ENCODE data around the gene NFX1. TPM values are rescaled to one million over a fixed set of nuclear protein-coding genes. Genes with fewer than 3 reads are reported as not detected.

Gene NFX1
- total RNA-seq, result 10 to 100 TPM; 37.5 to 37.8 TPM

DNA sequence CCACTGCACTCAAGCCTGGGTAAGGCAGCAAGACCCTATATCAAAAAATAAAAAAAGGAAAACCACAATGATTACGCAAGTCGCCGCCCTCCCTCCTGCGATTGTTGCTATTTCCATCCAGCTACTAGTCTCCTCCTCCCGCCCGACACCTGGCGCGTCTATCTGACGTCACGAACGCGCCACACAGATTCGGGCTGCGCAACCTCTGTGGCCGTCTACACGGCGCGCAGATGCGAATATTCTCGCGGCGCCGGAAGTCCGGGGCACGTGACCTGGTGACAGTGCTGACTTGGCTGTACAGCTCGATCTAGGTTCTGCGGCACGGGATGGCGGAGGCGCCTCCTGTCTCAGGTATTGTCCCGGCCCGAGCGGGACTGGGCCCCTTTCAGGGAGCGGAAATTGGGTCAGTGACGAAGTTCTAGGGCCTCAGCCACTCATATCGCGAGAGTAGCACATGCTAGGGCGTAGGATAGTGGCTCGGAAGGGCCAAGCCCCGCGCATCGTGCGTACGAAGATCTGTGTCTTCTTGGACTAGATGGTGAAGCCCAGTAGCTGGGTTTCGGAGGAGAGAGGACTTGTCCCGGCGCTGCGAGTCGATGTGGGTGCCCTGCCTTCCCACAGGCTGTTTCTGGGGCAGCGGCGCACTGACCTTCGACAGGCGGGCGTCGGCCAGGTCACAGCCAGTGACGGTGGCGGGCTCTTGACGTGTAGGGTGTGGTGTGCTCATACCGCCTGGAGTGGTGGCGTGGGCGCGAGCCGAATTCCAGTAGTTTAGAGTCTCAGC is at the start of gene NFX1:
Gene NFX1 (plus strand): TSS at position 270 of the 784 bp plus-strand sequence. CDS start 57 bp downstream, at position 327.
- peak; percentile 99 for DNase-seq
- CTCF ChIA-PET, result interaction anchor here (0.6 to 1.9 kb wide), 14 partner anchors 11 to 264 kb away, joined by 3 to 9 read pairs (median 4); partner anchors contain the start of genes B4GALT1, BAG1, CHMP5 and NOL6
- Mint-ChIP-seq H3K4me3 (peak within 1 kb of the TSS; percentile 93), H3K4me1 (peaks cover 59% of the 10 kb centered on the region), H3K27ac (peak within 1 kb of the TSS; percentile 99), H3K36me3 (ENCODE audit: low read depth) (peaks cover 50% of the 10 kb centered on the region), H3K27me3 (no peaks in the 10 kb centered on the region), H3K9me3 (no peaks in the 10 kb centered on the region)
- POLR2A ChIA-PET, result interaction anchor here (0.6 to 3.0 kb wide), 37 partner anchors 8 to 888 kb away, joined by 3 to 51 read pairs (median 5); partner anchors contain the start of genes APTX, AQP3, B4GALT1 and BAG1

DNA sequence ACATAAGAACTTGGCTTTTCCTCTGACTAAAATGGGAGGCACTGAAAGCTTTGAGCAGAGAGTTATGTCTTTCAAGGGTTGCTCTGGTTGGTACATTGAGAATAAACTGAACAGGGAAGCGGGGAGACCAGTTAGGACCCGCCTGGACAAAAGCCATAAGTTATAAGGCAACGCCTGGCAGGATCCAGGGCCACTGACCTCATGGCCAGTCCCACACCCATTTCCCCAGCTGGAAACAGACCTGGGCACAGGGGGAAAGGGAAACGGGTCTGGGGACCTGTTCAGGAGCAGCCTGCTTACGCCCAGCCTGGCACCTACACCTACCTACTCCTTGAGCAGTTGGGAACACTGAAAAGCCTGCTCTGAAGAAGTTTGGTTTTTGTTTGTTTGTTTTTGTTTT is 49.0 kb upstream of the NFX1 start:
- POLR2A ChIA-PET, result interaction anchor here (1.5 kb wide), 1 partner anchor 217 kb away, joined by 4 read pairs; the partner anchor contains the start of gene DNAJA1
- Mint-ChIP-seq H3K36me3 (ENCODE audit: low read depth) (no peaks in the 10 kb centered on the region), H3K4me1 (peaks cover 5% of the 10 kb centered on the region), H3K27ac (no peak overlapping the region), H3K9me3 (no peaks in the 10 kb centered on the region), H3K27me3 (peaks cover 9% of the 10 kb centered on the region), H3K4me3 (no peak overlapping the region)
- CTCF ChIA-PET, result interaction anchor here (1.1 to 1.9 kb wide), 2 partner anchors 10 to 15 kb away, joined by 3 to 7 read pairs; no protein-coding TSS in a partner anchor
- DNase-seq, result no peak

DNA sequence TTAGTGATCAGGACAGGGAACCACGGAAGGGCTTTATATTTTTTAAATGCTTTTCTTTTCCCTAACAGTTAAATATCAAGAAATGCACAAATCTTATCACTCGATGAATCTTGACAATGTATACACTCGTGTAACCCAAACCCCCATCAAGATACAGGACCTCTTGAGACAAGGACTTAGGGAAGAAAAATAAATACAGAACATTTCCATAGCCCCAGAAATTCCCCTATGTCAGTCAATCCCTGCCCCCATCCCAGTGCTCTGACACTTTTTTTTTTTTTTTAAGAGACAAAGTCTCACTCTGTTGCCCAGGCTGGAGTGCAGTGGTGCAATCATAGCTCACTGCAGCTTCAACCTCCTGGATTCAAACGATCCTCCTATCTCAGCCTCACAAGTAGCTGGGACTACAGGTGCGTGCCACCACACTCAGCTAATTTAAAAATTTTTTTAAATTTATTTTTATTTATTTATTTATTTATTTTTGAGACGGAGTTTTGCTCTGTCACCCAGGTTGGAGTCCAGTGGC is 47.6 kb upstream of the NFX1 start:
- Mint-ChIP-seq H3K27ac (no peak overlapping the region), H3K36me3 (ENCODE audit: low read depth) (peaks cover 5% of the 10 kb centered on the region), H3K4me3 (no peak overlapping the region), H3K27me3 (peaks cover 9% of the 10 kb centered on the region), H3K4me1 (peaks cover 5% of the 10 kb centered on the region), H3K9me3 (no peaks in the 10 kb centered on the region)
- no peak for DNase-seq
- ChIA-PET POLR2A (interaction anchor here (1.1 kb wide), 1 partner anchor 22 kb away, joined by 3 read pairs; the partner anchor contains the start of genes BAG1 and CHMP5), CTCF (interaction anchor here (1.9 kb wide), 1 partner anchor 16 kb away, joined by 7 read pairs; no protein-coding TSS in a partner anchor)

DNA sequence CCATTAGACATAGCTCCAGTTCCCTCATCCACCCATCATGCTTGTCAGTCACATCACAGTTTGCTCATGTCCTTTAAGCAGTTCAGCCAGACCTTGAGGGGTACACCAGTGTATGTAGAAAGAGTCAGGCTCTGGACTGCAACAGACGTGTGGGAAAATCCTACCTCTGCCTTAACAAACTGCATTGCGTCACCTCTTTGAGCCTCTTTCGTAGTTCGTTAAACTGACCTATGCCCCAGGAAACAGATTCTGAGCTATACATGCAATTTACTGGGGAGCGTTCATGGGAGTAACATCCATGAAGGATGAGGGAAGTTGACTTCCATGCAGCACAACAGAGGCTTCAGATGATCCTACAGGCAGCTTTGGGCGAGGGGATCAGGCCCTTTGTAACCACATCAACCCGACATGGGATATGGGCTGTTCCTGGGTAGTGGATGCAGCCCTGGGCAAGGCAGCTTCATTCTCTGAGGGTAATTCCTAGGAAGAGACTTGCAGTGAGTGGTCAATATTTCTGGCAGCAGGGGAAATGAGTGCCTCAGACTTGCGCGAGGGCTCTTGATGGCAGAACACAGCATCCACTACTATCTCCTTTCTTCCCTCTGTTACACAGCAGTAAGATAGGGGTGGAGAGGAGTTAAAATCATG is 46.1 kb upstream of the NFX1 start:
- Mint-ChIP-seq H3K36me3 (ENCODE audit: low read depth) (peaks cover 8% of the 10 kb centered on the region), H3K4me1 (peaks cover 7% of the 10 kb centered on the region), H3K27ac (no peak overlapping the region), H3K4me3 (no peak overlapping the region), H3K27me3 (peaks cover 9% of the 10 kb centered on the region), H3K9me3 (no peaks in the 10 kb centered on the region)
- CTCF ChIA-PET, result no interaction called here
- POLR2A ChIA-PET, result no interaction called here
- DNase-seq, result no peak

DNA sequence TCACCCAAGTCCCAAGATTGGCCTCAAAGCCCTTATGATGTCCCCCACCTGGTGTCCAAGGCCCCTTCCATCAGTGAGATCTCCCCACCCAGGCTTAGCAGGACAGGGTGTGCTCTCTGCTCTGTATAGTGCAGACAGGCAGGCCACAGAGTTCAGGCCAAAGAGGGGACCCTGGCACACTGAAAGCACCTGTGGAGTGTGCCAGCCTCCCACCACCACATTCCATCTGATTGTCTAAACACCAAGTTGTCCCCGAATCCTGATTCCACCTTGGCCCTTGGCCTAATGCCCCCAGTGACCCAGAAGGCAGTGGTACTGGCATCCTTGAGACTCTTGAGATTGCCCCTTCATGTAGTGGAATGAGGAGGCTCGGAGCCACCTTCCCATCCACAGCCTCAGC is 45.0 kb upstream of the NFX1 start:
- Mint-ChIP-seq H3K36me3 (ENCODE audit: low read depth) (peaks cover 8% of the 10 kb centered on the region), H3K4me3 (no peak overlapping the region), H3K9me3 (no peaks in the 10 kb centered on the region), H3K27ac (no peak overlapping the region), H3K27me3 (peaks cover 9% of the 10 kb centered on the region), H3K4me1 (peaks cover 10% of the 10 kb centered on the region)
- CTCF ChIA-PET, result no interaction called here
- DNase-seq, result no peak
- POLR2A ChIA-PET, result no interaction called here

DNA sequence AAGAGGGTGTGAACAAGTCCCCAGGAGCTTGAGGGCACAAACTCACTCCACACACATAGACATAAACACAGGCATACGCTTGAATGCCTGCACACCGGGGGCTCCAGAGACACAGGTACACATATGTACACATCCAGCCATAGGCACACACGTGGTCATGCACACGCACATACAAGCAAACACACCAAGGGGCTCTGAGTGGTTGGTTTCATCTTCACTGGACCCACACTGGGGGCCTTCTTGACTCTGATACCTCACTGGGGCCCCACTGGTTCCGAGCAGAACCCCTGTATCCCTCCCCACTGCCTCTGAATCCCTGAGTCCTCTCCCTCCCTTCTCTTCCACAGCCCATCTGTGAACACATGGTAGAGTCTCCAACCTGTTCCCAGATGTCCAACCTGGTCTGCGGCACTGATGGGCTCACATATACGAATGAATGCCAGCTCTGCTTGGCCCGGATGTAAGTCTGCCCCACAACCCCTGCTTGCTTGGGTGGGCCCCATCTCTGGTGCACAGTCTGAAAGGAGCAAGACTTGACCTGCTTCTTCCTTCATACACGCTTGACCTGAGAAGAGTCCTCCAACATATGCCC is 44.0 kb upstream of the NFX1 start:
- ChIA-PET POLR2A (interaction anchor here (0.8 kb wide), 1 partner anchor 221 kb away, joined by 3 read pairs; the partner anchor contains the start of gene DNAJA1), CTCF (no interaction called here)
- peaks cover 4% of the 10 kb centered on the region for H3K27me3 Mint-ChIP-seq
- no peaks in the 10 kb centered on the region for H3K9me3 Mint-ChIP-seq
- peaks cover 10% of the 10 kb centered on the region for H3K36me3 Mint-ChIP-seq (ENCODE audit: low read depth)
- no peak overlapping the region for H3K4me3 Mint-ChIP-seq
- no peak overlapping the region for H3K27ac Mint-ChIP-seq
- no peak for DNase-seq
- H3K4me1 Mint-ChIP-seq, result peaks cover 10% of the 10 kb centered on the region

DNA sequence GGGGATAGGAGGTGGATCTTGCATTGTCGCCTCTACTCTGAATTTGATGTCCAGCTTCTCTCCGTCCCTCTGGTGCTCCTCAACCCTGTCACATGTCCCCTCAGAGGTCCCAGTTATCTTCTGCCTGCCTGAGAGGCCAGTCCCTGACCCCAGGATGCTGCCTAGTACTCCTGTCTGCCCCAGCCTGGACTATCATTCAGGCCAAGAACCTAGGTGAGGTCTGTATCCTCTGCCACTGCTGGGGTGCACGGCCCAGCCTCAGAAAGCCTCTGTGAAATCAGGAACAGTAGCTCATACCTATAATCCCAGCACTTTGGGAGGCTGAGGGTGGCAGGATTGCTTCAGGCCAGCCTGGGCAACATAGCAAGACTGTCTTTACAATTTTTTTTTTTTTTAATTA is 41.7 kb upstream of the NFX1 start:
- no peaks in the 10 kb centered on the region for H3K9me3 Mint-ChIP-seq
- peaks cover 21% of the 10 kb centered on the region for H3K36me3 Mint-ChIP-seq (ENCODE audit: low read depth)
- H3K4me3 Mint-ChIP-seq, result no peak overlapping the region
- H3K27me3 Mint-ChIP-seq, result no peaks in the 10 kb centered on the region
- ChIA-PET POLR2A (interaction anchor here (0.9 to 1.9 kb wide), 2 partner anchors 10 to 16 kb away, joined by 3 to 6 read pairs; partner anchors contain the start of genes BAG1 and CHMP5), CTCF (interaction anchor here (0.6 kb wide), 1 partner anchor 1182 kb away, joined by 5 read pairs; no protein-coding TSS in a partner anchor)
- peaks cover 8% of the 10 kb centered on the region for H3K4me1 Mint-ChIP-seq
- DNase-seq, result no peak
- no peak overlapping the region for H3K27ac Mint-ChIP-seq

DNA sequence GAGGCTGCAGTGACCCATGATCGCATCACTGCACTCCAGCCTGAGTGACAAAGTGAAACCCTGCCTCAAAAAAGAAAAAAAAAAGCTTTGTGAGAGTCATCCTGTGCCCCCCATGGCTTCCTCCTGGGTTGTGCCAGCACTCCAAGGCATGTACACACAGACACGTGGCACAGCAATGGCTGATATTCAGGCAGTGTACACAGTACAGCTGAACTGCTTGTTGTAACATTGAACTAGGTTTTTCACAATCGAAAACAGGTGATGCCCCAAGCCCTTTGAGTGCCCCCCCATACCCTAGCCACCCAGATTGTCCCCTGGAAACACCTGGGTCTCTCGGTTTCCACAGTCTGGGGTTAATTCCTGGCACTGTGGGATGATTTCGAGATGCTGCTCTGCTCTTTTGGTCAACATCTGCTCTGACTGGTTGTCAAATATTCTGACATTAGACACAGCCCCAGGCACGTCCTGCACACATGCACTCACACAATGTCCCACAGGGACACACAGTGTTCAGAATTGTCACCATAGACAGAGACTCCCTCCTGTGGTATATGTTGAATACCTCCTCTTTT is 41.1 kb upstream of the NFX1 start:
- DNase-seq, result no peak
- Mint-ChIP-seq H3K4me3 (no peak overlapping the region), H3K4me1 (peaks cover 5% of the 10 kb centered on the region), H3K9me3 (no peaks in the 10 kb centered on the region), H3K27ac (no peak overlapping the region), H3K36me3 (ENCODE audit: low read depth) (peaks cover 23% of the 10 kb centered on the region), H3K27me3 (no peaks in the 10 kb centered on the region)
- ChIA-PET CTCF (interaction anchor here (0.6 kb wide), 1 partner anchor 1181 kb away, joined by 5 read pairs; no protein-coding TSS in a partner anchor), POLR2A (interaction anchor here (0.9 to 1.9 kb wide), 2 partner anchors 9 to 15 kb away, joined by 3 to 6 read pairs; partner anchors contain the start of genes BAG1 and CHMP5)

DNA sequence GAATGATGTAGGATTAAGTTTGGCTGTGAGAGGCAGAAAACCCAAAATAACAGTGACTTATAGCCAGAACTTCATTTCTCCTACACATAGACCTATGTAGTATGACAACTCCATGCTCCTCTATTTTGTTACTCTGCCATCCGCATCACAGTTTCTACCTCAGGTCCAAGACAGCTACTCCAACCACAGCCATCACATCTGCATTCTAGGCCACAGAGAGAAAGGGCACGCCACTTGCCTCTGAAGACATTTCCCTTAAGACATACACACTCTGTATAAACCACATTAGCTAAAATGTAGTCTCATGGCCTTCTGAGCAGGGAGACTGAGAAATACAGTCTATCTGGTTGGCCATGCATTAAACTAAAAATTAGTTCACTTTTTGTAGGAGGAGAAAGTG is 40.3 kb upstream of the NFX1 start:
- H3K27me3 Mint-ChIP-seq, result no peaks in the 10 kb centered on the region
- ChIA-PET CTCF (no interaction called here), POLR2A (no interaction called here)
- no peak for DNase-seq
- no peak overlapping the region for H3K4me3 Mint-ChIP-seq
- H3K27ac Mint-ChIP-seq, result no peak overlapping the region
- H3K9me3 Mint-ChIP-seq, result no peaks in the 10 kb centered on the region
- H3K4me1 Mint-ChIP-seq, result peaks cover 5% of the 10 kb centered on the region
- peaks cover 30% of the 10 kb centered on the region for H3K36me3 Mint-ChIP-seq (ENCODE audit: low read depth)

DNA sequence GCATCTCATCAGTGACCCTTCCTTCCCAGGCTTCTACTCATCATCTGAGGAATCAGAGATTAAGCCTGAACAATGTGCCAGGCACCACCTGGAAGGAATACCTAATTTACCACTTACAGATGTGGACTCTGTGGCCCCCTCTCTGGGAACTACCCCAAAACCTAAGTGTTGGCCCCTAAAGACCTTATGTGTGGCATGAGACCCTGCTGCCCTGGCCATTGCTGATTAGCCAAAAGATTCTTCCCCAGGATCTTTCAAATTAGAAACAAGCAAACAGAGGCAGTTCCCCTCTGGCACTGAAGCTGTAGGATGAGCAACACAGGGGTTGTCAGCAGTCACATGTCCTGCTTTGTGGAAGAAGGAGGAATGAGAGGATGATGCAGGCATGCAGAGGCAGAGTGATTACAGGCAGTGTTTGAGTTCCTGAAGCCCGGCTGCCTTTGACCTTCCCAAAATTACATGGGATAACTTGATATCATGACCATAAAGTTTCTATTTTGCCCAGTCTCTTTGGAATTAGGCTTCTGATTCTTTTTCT is 39.8 kb upstream of the NFX1 start:
- no peaks in the 10 kb centered on the region for H3K9me3 Mint-ChIP-seq
- peaks cover 5% of the 10 kb centered on the region for H3K4me1 Mint-ChIP-seq
- no peaks in the 10 kb centered on the region for H3K27me3 Mint-ChIP-seq
- DNase-seq, result no peak
- peaks cover 30% of the 10 kb centered on the region for H3K36me3 Mint-ChIP-seq (ENCODE audit: low read depth)
- ChIA-PET CTCF (no interaction called here), POLR2A (no interaction called here)
- no peak overlapping the region for H3K4me3 Mint-ChIP-seq
- peak overlapping the region; percentile 33 for H3K27ac Mint-ChIP-seq

DNA sequence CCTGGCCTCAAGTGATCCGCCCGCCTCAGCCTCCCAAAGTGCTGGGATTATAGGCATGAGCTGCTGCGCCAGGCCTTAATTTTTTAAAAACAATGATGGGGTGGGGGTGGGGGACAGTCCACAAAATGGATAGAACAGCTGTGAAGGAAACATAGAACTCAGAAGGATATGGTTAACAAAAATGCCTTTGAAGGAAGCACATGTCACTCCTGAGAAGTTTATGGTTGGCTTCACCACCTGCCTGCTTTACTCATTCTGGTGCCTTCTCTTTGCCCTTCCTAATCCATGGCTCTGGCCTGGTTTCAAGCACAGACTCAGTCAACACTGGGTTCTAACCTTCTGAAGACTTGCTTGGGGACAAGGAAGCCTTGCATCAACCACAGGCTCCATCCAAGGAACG is 36.1 kb upstream of the NFX1 start:
- peaks cover 53% of the 10 kb centered on the region for H3K36me3 Mint-ChIP-seq (ENCODE audit: low read depth)
- ChIA-PET CTCF (interaction anchor here (0.7 kb wide), 1 partner anchor 80 kb away, joined by 3 read pairs; no protein-coding TSS in a partner anchor), POLR2A (no interaction called here)
- peaks cover 7% of the 10 kb centered on the region for H3K4me1 Mint-ChIP-seq
- no peaks in the 10 kb centered on the region for H3K27me3 Mint-ChIP-seq
- no peak overlapping the region for H3K27ac Mint-ChIP-seq
- H3K4me3 Mint-ChIP-seq, result no peak overlapping the region
- no peaks in the 10 kb centered on the region for H3K9me3 Mint-ChIP-seq
- DNase-seq, result no peak

DNA sequence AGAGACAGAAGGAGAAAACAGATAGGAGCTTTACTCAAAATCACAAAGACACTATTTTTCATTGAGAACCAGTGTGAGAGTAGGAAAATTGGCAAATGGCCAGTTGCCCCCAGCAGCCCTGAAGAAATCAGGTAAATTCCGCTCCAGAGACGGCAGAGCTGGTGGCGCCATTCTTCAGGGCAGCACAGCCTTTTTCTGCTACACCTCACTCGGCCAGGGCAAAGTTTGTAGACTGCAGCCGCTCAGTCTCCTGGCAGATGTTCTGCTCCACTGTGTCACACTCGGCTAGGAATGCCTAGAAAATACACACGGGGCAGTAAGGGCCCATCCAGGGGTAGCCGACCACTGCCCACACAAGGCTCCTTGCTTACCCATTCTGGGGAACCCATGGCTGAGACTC is 35.3 kb upstream of the NFX1 start:
- ChIA-PET POLR2A (interaction anchor here (0.9 kb wide), 1 partner anchor 10 kb away, joined by 3 read pairs; the partner anchor contains the start of genes BAG1 and CHMP5), CTCF (no interaction called here)
- H3K27me3 Mint-ChIP-seq, result no peaks in the 10 kb centered on the region
- no peaks in the 10 kb centered on the region for H3K9me3 Mint-ChIP-seq
- H3K4me3 Mint-ChIP-seq, result no peak overlapping the region
- H3K36me3 Mint-ChIP-seq (ENCODE audit: low read depth), result peaks cover 61% of the 10 kb centered on the region
- H3K27ac Mint-ChIP-seq, result no peak overlapping the region
- DNase-seq, result no peak
- H3K4me1 Mint-ChIP-seq, result peaks cover 10% of the 10 kb centered on the region

All from activated CD4-positive, alpha-beta memory T cell treated with anti-CD3 and anti-CD28 coated beads, Interleukin-2, amount 10 ng/mL, durations not matched to agents 7 days and 5 days (primary cell).